ENCODE data around the gene CALCOCO1.
"Not testable (repeated sequence)": the region's sequence is repeated elsewhere in the genome, so short reads cannot be mapped to it uniquely, and the experiment has no call there.

The CALCOCO1 gene

DNA sequence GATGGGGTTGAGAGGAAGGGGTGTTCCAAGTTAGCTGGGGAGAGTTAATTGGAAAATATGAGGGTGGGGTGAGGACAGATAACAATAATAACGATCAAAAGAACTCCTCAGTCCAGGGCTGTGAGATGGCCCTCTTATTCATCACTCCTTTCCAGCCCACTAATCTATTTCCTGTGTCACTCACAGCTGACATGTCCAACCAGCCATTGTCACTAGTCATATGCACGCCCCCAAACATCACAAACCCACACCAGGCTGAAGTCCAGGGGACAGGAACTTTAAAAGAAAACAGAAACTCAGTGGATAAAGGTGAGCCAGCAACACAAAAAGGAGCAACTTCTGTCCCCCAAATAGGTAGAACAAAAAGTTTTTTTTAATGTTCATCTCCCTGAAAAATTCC is 911 bp downstream of the CALCOCO1 start:
- in situ Hi-C loops (cut with MboI; ENCODE audit: low sequenced_read_pairs, unreplicated experiment) = no loop called here
- TF ChIP-seq, protein P1, sequence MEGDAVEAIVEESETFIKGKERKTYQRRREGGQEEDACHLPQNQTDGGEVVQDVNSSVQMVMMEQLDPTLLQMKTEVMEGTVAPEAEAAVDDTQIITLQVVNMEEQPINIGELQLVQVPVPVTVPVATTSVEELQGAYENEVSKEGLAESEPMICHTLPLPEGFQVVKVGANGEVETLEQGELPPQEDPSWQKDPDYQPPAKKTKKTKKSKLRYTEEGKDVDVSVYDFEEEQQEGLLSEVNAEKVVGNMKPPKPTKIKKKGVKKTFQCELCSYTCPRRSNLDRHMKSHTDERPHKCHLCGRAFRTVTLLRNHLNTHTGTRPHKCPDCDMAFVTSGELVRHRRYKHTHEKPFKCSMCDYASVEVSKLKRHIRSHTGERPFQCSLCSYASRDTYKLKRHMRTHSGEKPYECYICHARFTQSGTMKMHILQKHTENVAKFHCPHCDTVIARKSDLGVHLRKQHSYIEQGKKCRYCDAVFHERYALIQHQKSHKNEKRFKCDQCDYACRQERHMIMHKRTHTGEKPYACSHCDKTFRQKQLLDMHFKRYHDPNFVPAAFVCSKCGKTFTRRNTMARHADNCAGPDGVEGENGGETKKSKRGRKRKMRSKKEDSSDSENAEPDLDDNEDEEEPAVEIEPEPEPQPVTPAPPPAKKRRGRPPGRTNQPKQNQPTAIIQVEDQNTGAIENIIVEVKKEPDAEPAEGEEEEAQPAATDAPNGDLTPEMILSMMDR (IDR thresholded peaks at IDR 0.05; ENCODE audit: borderline replicate concordance, control extremely low read depth, extremely low read depth, insufficient read depth, missing control alignments) = no peak
- DNase-seq (ENCODE audit: low spot score) = peak; percentile 51

DNA sequence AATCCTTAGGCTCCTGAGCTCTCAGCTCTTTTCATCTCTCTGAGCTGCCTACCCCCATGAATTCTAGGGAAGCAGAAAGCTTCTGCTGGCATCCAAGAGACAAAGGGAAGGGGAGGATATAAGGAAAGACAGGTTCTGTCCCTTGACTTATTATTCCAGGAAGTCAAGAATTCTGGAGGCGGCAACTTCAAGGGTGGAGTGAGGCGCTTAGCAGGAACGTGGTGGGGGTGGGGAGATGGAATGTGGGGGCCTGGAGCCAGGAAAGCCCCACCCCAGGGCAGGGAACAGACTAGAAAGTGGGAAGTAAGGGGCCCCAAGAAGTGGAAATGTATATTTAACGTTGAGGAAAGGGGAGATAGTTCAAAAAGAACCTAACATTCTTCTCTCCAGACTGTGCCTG is 1.4 kb downstream of the CALCOCO1 start:
- no peak for DNase-seq (ENCODE audit: low spot score)
- in situ Hi-C loops (cut with MboI; ENCODE audit: low sequenced_read_pairs, unreplicated experiment) = no loop called here

DNA sequence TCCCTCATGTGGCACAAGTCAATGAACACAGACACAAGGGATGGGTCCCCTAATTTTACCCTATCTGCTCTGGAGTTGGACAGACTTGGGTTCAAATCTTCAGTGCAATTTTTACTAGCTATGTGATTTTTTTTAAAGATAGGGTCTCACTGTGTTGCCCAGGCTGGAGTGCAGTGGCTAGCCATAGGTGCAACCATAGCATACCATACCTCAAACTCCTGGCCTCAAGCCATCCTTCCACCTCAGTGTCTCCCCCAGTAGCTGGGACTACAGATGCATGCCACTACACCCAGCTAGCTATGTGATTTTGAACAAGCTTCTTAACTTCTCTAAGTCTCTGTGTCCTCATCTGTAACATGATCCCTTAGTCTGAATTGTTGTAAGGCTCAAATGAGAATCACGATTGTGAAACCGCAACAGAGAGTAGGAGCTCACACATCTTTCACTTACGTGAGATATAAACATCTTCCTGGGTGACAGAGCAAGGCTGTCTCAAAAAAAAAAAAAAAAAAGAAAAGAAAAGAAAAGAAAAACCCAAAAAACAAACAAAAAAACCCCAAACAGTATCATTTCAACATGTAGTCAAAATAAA is 4.7 kb downstream of the CALCOCO1 start:
- DNase-seq (ENCODE audit: low spot score) = peak; percentile 52
- TF ChIP-seq, protein P1 (IDR thresholded peaks at IDR 0.05; ENCODE audit: borderline replicate concordance, control extremely low read depth, extremely low read depth, insufficient read depth, missing control alignments) = no peak
- in situ Hi-C loops (cut with MboI; ENCODE audit: low sequenced_read_pairs, unreplicated experiment) = no loop called here

More for the DNA sequence above, 1.4 kb downstream of the CALCOCO1 start:
- TF ChIP-seq, protein P1 (IDR thresholded peaks at IDR 0.05; ENCODE audit: borderline replicate concordance, control extremely low read depth, extremely low read depth, insufficient read depth, missing control alignments) = no peak

DNA sequence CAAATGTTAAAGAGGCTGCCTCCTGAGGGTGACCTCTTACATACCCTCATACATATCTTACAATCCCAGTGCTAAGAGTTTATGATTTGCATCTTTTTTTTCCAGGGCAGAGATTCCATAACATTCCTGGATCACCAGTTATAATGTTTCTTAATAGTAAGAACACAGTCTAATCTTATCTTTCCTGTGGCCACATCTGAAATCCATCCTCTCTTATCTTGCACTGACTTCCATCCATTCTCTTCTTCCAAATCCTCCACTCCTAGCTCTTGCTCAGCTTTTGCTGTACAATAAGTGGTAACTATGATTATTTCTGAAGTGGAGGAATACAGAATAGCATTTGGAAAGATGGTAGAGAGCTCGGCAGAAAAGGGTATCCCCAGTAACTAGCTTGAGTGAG is 6.3 kb downstream of the CALCOCO1 start:
- TF ChIP-seq, protein P1 (IDR thresholded peaks at IDR 0.05; ENCODE audit: borderline replicate concordance, control extremely low read depth, extremely low read depth, insufficient read depth, missing control alignments) = no peak
- in situ Hi-C loops (cut with MboI; ENCODE audit: low sequenced_read_pairs, unreplicated experiment) = no loop called here
- DNase-seq (ENCODE audit: low spot score) = no peak

DNA sequence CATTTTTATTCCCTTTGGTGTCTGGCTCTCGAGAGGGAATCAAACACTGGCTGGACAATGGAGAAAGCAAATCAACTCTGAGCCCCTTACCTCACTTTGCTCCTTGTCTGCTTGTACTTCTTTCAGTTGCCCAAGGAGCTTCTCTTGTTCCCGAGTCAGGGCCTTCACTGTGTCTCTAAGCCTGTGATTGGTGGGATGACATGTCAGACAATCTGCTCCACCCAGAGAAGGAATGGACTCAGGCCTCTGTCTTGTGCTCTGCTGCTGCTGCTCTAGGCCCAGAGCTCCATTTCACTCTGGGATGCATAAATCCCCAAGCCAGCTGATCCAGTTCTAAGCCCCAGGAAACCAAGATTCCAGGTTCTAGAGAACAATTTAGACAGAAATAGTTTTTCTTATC is 7.6 kb downstream of the CALCOCO1 start:
- TF ChIP-seq, protein P1 (IDR thresholded peaks at IDR 0.05; ENCODE audit: borderline replicate concordance, control extremely low read depth, extremely low read depth, insufficient read depth, missing control alignments) = no peak
- no peak for DNase-seq (ENCODE audit: low spot score)
- in situ Hi-C loops (cut with MboI; ENCODE audit: low sequenced_read_pairs, unreplicated experiment) = no loop called here

DNA sequence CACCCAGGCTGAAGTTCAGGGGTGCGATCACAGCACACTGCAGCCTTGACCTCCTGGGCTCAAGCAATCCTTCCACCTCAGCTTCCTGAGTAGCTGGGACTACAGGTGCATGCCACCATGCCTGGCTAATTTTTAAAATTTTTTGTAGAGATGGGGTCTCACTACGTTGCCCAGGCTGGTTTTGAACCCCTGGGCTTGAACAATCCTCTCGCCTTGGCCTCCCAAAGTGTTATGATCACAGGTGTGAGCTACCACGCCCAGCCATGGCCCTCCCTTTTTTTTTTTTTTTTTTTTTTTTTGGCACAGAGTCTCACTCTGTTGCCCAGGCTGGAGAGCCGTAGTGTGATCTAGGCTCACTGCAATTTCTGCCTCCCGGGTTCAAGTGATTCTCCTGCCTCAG is 8.7 kb downstream of the CALCOCO1 start:
- DNase-seq (ENCODE audit: low spot score); in situ Hi-C loops (cut with MboI; ENCODE audit: low sequenced_read_pairs, unreplicated experiment): not testable (repeated sequence)

DNA sequence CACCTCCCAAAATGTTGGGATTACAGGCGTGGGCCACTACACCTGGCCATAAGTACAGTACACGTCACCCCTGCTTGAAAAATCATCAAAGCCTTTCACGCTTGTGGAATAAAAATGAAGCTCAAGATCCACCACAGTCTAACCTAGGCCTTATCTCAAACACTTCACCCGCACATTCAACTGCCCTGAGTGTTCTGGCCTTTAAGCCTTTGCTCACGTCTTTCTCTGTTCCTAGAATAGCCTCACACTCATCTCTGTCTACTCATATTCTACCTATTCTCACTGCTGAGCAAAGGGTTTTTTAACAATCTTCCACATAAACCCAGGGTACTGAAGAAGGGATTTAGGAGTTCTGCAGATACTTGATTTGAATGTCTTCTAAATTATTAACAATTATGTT is 9.9 kb downstream of the CALCOCO1 start:
- TF ChIP-seq, protein P1 (IDR thresholded peaks at IDR 0.05; ENCODE audit: borderline replicate concordance, control extremely low read depth, extremely low read depth, insufficient read depth, missing control alignments) = no peak
- no peak for DNase-seq (ENCODE audit: low spot score)
- in situ Hi-C loops (cut with MboI; ENCODE audit: low sequenced_read_pairs, unreplicated experiment) = no loop called here

Measured in GM13976 (cell line).